Endothelial cell of umbilical vein (primary cell): ENCODE measurements around the gene TSPAN9. TPM values are rescaled to one million over a fixed set of nuclear protein-coding genes. Genes with fewer than 3 reads are reported as not detected.

ENCODE experiments used
- BruUV-seq: library from RNA; stranded (reverse); fragments of 400-500 nt; replicated peaks from 2 replicates; lab custom pipeline; 2021; lab: Mats Ljungman, UMichigan
- CTCF ChIA-PET: fragments of 300-600, 350-600 bp; sonication (Branson Sonifier 250); formaldehyde crosslinking; loops from one replicate; lab custom pipeline; 2021; ENCODE audit warnings: antibody characterized with exemption, inconsistent platforms; lab: Charles Lee
- POLR2A ChIA-PET: fragments of 300-600, 350-600 bp; sonication (Branson Sonifier 250); formaldehyde crosslinking; loops from one replicate; lab custom pipeline; 2021; ENCODE audit warnings: antibody characterized with exemption, inconsistent platforms; lab: Charles Lee
- DNase-seq: peaks from one replicate; pipeline ENCODE4 v3.0.0-alpha.2; 2011; ENCODE audit warnings: low read depth, low spot score
- FAIRE-seq: peaks from 2 replicates; lab custom pipeline; 2011; peaks lifted over from hg19 to GRCh38; lab: Jason Lieb, UNC
- H2AFZ ChIP-seq: 2 replicates; pipeline ENCODE4 v1.6.0; 2012; ENCODE audit warnings: low read depth, low read length, control low read depth, inconsistent platforms
- H3K27ac ChIP-seq: 2 replicates; pipeline ENCODE4 v1.5.1; 2011; ENCODE audit warnings: low read depth, mild to moderate bottlenecking, control low read depth, low read length, moderate library complexity; ENCODE audit not compliant: insufficient read depth
- H3K27me3 ChIP-seq, 2 experiments: 2 replicates each; pipeline versions ENCODE4 v1.6.0 to v1.6.1; 2011; ENCODE audit warnings: low read length in 2 of 2, mixed read lengths in 1 of 2; ENCODE audit not compliant: control insufficient read depth in 2 of 2, insufficient read depth in 2 of 2
- H3K36me3 ChIP-seq, 2 experiments: 2 replicates in 1 of 2; 3 replicates in 1 of 2; pipeline ENCODE4 v1.5.1; 2011; ENCODE audit warnings: low read length in 2 of 2, mild to moderate bottlenecking in 1 of 2, moderate library complexity in 1 of 2; ENCODE audit not compliant: control insufficient read depth in 2 of 2, insufficient read depth in 2 of 2; ENCODE audit errors: extremely low read depth in 1 of 2
- H3K4me1 ChIP-seq: 3 replicates; pipeline ENCODE4 v1.5.1; 2011; ENCODE audit warnings: mild to moderate bottlenecking, low read length; ENCODE audit not compliant: control insufficient read depth, insufficient read depth; ENCODE audit errors: extremely low read depth
- H3K4me2 ChIP-seq: 2 replicates; pipeline ENCODE4 v1.6.1; 2011; ENCODE audit warnings: low read length, control low read depth, mixed read lengths; ENCODE audit not compliant: insufficient read depth
- H3K4me3 ChIP-seq, 3 experiments: fragments of 200-600 bp in 1 of 3; sonication (generic), shearing (Covaris generic) in 1 of 3; replicated peaks in 1 of 3; 2 replicates each; pipeline ENCODE4 v1.5.1; 2011 to 2016; ENCODE audit warnings: control low read depth in 3 of 3, low read length in 3 of 3, mild to moderate bottlenecking in 2 of 3, inconsistent platforms in 1 of 3, low read depth in 1 of 3, moderate library complexity in 1 of 3; ENCODE audit not compliant: insufficient read depth in 1 of 3
- H3K79me2 ChIP-seq: 2 replicates; pipeline ENCODE4 v1.6.0; 2012; ENCODE audit warnings: low read length, inconsistent platforms; ENCODE audit not compliant: control insufficient read depth, insufficient read depth
- H3K9ac ChIP-seq: replicated peaks from 2 replicates; pipeline ENCODE3; 2011; ENCODE audit warnings: low read length, control low read depth; ENCODE audit not compliant: insufficient read depth; ENCODE audit errors: extremely low read depth
- H3K9me1 ChIP-seq: replicated peaks from 3 replicates; pipeline ENCODE4 v1.6.0; 2011; ENCODE audit warnings: mild to moderate bottlenecking, low read length; ENCODE audit not compliant: control insufficient read depth, insufficient read depth; ENCODE audit errors: extremely low read depth
- H3K9me3 ChIP-seq: replicated peaks from 2 replicates; pipeline ENCODE4 v1.5.1; 2012; ENCODE audit warnings: low read length, inconsistent platforms; ENCODE audit not compliant: control insufficient read depth, insufficient read depth
- H4K20me1 ChIP-seq: replicated peaks from 2 replicates; pipeline ENCODE3; 2011; ENCODE audit warnings: mild to moderate bottlenecking, low read length; ENCODE audit not compliant: control insufficient read depth, insufficient read depth; ENCODE audit errors: extremely low read depth
- EZH2 ChIP-seq: IDR thresholded peaks from 2 replicates; pipeline ENCODE4 v1.6.1; 2012; ENCODE audit warnings: borderline replicate concordance, low read depth, mild to moderate bottlenecking, moderate library complexity, low read length, inconsistent platforms; ENCODE audit not compliant: severe bottlenecking
- FOS ChIP-seq: IDR thresholded peaks from 2 replicates; pipeline ENCODE4 v1.6.1; 2011; ENCODE audit warnings: mild to moderate bottlenecking, low read length, moderate library complexity, borderline replicate concordance; ENCODE audit not compliant: insufficient read depth
- MYC ChIP-seq: IDR thresholded peaks from one replicate; pipeline ENCODE4 v1.6.1; 2011; ENCODE audit warnings: mild to moderate bottlenecking, low read depth, low read length
- POLR2A ChIP-seq: IDR thresholded peaks from 2 replicates; pipeline ENCODE4 v1.6.1; 2012; ENCODE audit warnings: low read depth, mild to moderate bottlenecking, control low read depth, low read length
- POLR2AphosphoS5 ChIP-seq: IDR thresholded peaks from 2 replicates; pipeline ENCODE4 v1.6.1; 2012; ENCODE audit warnings: low read depth, mild to moderate bottlenecking, control low read depth, low read length, moderate library complexity; ENCODE audit not compliant: insufficient read depth
- dilution Hi-C: fragments of 300-500 bp; cut with MboI; formaldehyde crosslinking; loops from one replicate; pipeline ENCODE4 v1.15.0; 2019; ENCODE audit warnings: low sequenced_read_pairs; ENCODE audit not compliant: extremely low pct_ligation_motif_present
- intact Hi-C: fragments of 100-400 bp; cut with micrococcal nuclease; formaldehyde crosslinking; loops from one replicate; pipeline ENCODE4 v1.10.0; 2022
- polyA plus RNA-seq, 4 experiments: library from polyadenylated mRNA; depleted of rRNA in 3 of 4; stranded (reverse) in 3 of 4; unstranded in 1 of 4; fragments of >200 nt; gene quantifications; 2 replicates each; pipeline versions ENCODE4 v1.2.1 to v1.2.3, GENCODE V29; 2011 to 2012; ENCODE audit warnings: missing spikeins in 1 of 4
- total RNA-seq: library from RNA; stranded (reverse); gene quantifications from 2 replicates; pipeline ENCODE4 v1.2.3, GENCODE V29; 2021

Gene TSPAN9
- total and polyA plus RNA-seq, 2 donors (not counting 3 experiments of a cell fraction or from before 2014, with no cell fraction given): 43.3 to 66.8 TPM

DNA sequence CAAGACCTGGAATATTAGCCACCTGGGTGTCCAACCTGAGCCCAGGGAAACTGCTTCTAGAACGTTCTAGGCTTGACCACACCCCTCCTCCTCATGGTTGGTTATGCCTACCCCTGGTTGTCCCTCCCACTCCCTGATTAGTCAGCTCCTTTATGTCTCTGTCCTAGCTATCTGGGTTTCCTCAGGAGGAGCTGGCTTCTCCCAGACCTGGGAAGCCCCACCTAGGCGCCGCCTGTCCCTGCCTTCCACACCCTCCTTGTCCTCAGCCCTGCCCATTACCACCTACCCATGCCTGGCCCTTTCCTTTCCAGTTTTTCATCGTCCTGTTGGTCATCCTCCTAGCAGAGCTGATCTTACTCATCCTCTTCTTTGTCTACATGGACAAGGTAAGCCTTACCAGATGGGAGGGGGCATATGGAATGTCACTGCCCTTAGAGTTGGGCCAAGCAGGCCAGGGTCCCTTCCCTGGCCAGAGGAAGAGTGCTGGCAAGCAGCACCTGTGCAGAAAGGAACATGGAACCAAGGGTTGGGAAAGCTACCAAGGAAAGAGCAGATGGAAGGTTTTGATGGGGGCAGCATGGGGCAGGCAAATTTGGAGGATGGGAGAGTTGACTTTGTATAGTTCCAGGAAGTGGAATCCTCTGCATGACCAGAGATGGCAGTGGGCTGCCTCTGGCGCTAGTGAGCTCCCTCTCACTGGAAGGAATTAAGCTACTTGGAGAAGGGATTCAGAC lies 201.7 kb downstream of the TSPAN9 start:
- Histone ChIP-seq H3K9me3 (no peaks in the 10 kb centered on the region), H3K79me2 (no peaks in the 10 kb centered on the region), H3K27me3 (no peaks in the 10 kb centered on the region), H2AFZ (no peak overlapping the region), H3K4me1 (no peaks in the 10 kb centered on the region), H3K9me1 (no peaks in the 10 kb centered on the region), H3K4me2 (no peak overlapping the region), H3K9ac (no peak overlapping the region), H3K36me3 (peaks cover 0 to 12% of the 10 kb centered on the region in 2 experiments), H4K20me1 (no peaks in the 10 kb centered on the region), H3K4me3 (no peak overlapping the region), H3K27ac (no peak overlapping the region)
- BruUV-seq: no TSS peak
- FAIRE-seq: no peak
- dilution Hi-C loops (loop anchor here (5.0 to 10.0 kb wide), 2 partner anchors 147 to 204 kb away; partner anchors contain the start of gene TSPAN9), intact Hi-C loops (loop anchor here (5.0 kb wide), 2 partner anchors 62 to 127 kb away; no protein-coding TSS in a partner anchor)
- DNase-seq: no peak
- TF ChIP-seq FOS (no peak), POLR2AphosphoS5 (no peak), POLR2A (no peak)
- ChIA-PET POLR2A (no interaction called here), CTCF (interaction anchor here (0.7 to 8.0 kb wide), 7 partner anchors 21 to 525 kb away, joined by 3 to 222 read pairs (median 3); no protein-coding TSS in a partner anchor)

GRCh38 chr12:3279415-3279780 lies 202.2 kb downstream of the TSPAN9 start:
- Histone ChIP-seq H2AFZ (no peak overlapping the region), H3K4me2 (no peak overlapping the region), H4K20me1 (no peaks in the 10 kb centered on the region), H3K4me1 (no peaks in the 10 kb centered on the region), H3K27me3 (no peaks in the 10 kb centered on the region), H3K9ac (no peak overlapping the region), H3K36me3 (peaks cover 0 to 12% of the 10 kb centered on the region in 2 experiments), H3K79me2 (no peaks in the 10 kb centered on the region), H3K4me3 (no peak overlapping the region), H3K9me1 (no peaks in the 10 kb centered on the region), H3K9me3 (no peaks in the 10 kb centered on the region), H3K27ac (no peak overlapping the region)
- ChIA-PET POLR2A (no interaction called here), CTCF (interaction anchor here (0.7 to 8.0 kb wide), 6 partner anchors 21 to 524 kb away, joined by 3 to 222 read pairs (median 6); no protein-coding TSS in a partner anchor)
- dilution Hi-C loops (loop anchor here (5.0 to 10.0 kb wide), 2 partner anchors 147 to 205 kb away; partner anchors contain the start of gene TSPAN9), intact Hi-C loops (loop anchor here (5.0 kb wide), 2 partner anchors 62 to 127 kb away; no protein-coding TSS in a partner anchor)
- no peak for DNase-seq
- TF ChIP-seq MYC: no peak
- TF ChIP-seq EZH2: no peak
- BruUV-seq: no TSS peak
- FAIRE-seq: no peak
